OCI-LY1 (cell line): ENCODE measurements around the gene PTPRN2.
"Not testable (repeated sequence)": the region's sequence is repeated elsewhere in the genome, so short reads cannot be mapped to it uniquely, and the experiment has no call there.

ENCODE experiments used
- H2AFZ ChIP-seq: fragments of 200-600 bp; sonication (generic), shearing (Covaris generic); 2 replicates; pipeline ENCODE4 v1.6.0; 2014; ENCODE audit warnings: antibody characterized with exemption, mild to moderate bottlenecking, low read length
- H3F3A ChIP-seq: fragments of 200-600 bp; sonication (generic), shearing (Covaris generic); 2 replicates; pipeline ENCODE4 v1.6.0; 2014; ENCODE audit warnings: mild to moderate bottlenecking, antibody characterized with exemption, low read length, moderate library complexity; ENCODE audit not compliant: insufficient read depth
- H3K27ac ChIP-seq: fragments of 200-600 bp; sonication (generic); 2 replicates; pipeline ENCODE4 v1.5.1; 2014; ENCODE audit warnings: low read length, mixed run types, mild to moderate bottlenecking, low read depth; ENCODE audit not compliant: poor library complexity, severe bottlenecking
- H3K27me3 ChIP-seq: fragments of 200-600 bp; sonication (generic); 2 replicates; pipeline ENCODE4 v1.6.0; 2014; ENCODE audit warnings: antibody characterized with exemption, mild to moderate bottlenecking, low read length, moderate library complexity; ENCODE audit not compliant: insufficient read depth
- H3K36me3 ChIP-seq: fragments of 200-600 bp; sonication (generic); 2 replicates; pipeline ENCODE4 v1.6.1; 2014; ENCODE audit warnings: mild to moderate bottlenecking, antibody characterized with exemption, low read length, moderate library complexity, mixed read lengths; ENCODE audit not compliant: insufficient read depth
- H3K4me1 ChIP-seq: fragments of 200-600 bp; sonication (generic); 2 replicates; pipeline ENCODE4 v1.5.1; 2014; ENCODE audit warnings: mild to moderate bottlenecking, low read length, moderate library complexity; ENCODE audit not compliant: insufficient read depth, severe bottlenecking
- H3K4me2 ChIP-seq: fragments of 200-600 bp; sonication (generic), shearing (Covaris generic); 2 replicates; pipeline ENCODE4 v1.6.1; 2014; ENCODE audit warnings: low read length
- H3K4me3 ChIP-seq: fragments of 200-600 bp; sonication (generic); 2 replicates; pipeline ENCODE4 v1.5.1; 2014; ENCODE audit warnings: low read length, low read depth, mild to moderate bottlenecking, mixed read lengths; ENCODE audit not compliant: poor library complexity, severe bottlenecking
- H3K79me2 ChIP-seq: fragments of 200-600 bp; shearing (Covaris generic); 2 replicates; pipeline ENCODE4 v1.6.1; 2016; ENCODE audit warnings: mixed run types, low read length, mixed read lengths; ENCODE audit not compliant: insufficient read depth
- H3K9ac ChIP-seq: fragments of 200-600 bp; sonication (generic), shearing (Covaris generic); 2 replicates; pipeline ENCODE4 v1.6.1; 2014; ENCODE audit warnings: mild to moderate bottlenecking, low read length, mixed read lengths
- H3K9me2 ChIP-seq: fragments of 200-600 bp; sonication (generic), shearing (Covaris generic); 2 replicates; pipeline ENCODE4 v1.6.1; 2014; ENCODE audit warnings: low read depth, mild to moderate bottlenecking, low read length, mixed read lengths
- H3K9me3 ChIP-seq: fragments of 200-600 bp; shearing (Covaris generic); 2 replicates; pipeline ENCODE4 v1.6.1; 2014; ENCODE audit warnings: low read length, mixed read lengths
- H4K20me1 ChIP-seq: fragments of 200-600 bp; sonication (generic), shearing (Covaris generic); 2 replicates; pipeline ENCODE4 v1.6.0; 2016; ENCODE audit warnings: mild to moderate bottlenecking, low read length; ENCODE audit not compliant: insufficient read depth
- CTCF ChIP-seq: fragments of 200-600 bp; sonication (generic), shearing (Covaris generic); IDR thresholded peaks from 2 replicates; pipeline ENCODE4 v1.5.1; 2017; ENCODE audit warnings: mild to moderate bottlenecking, antibody characterized with exemption, low read length, moderate library complexity, mixed read lengths
- EZH2 ChIP-seq: fragments of 200-600 bp; sonication (generic), shearing (Covaris generic); IDR thresholded peaks from 2 replicates; pipeline ENCODE4 v1.8.0; 2017; ENCODE audit warnings: borderline replicate concordance, mixed run types, mild to moderate bottlenecking, antibody characterized with exemption, low read length, moderate library complexity, mixed read lengths

PTPRN2 gene

GRCh38 chr7:157700231-157701005 lies 887.2 kb downstream of the PTPRN2 start:
- Histone ChIP-seq H3K9me2 (no peaks in the 10 kb centered on the region), H4K20me1 (no peaks in the 10 kb centered on the region), H3K4me2 (no peak overlapping the region), H3K27ac (no peak overlapping the region), H3K9me3 (no peaks in the 10 kb centered on the region), H3K79me2 (no peaks in the 10 kb centered on the region), H3K4me3 (no peak overlapping the region), H3F3A (no peaks in the 10 kb centered on the region), H3K9ac (no peak overlapping the region), H3K36me3 (no peaks in the 10 kb centered on the region), H3K27me3 (peaks cover 8% of the 10 kb centered on the region; the same call in 1 of the 2 replicates), H2AFZ (no peak overlapping the region), H3K4me1 (no peaks in the 10 kb centered on the region)
- TF ChIP-seq CTCF: no peak
- no peak for TF ChIP-seq EZH2

- no peaks in the 10 kb centered on the region for H3K79me2 ChIP-seq
- TF ChIP-seq CTCF (no peak), EZH2 (no peak)
- H3K4me2 ChIP-seq: no peak overlapping the region
- no peaks in the 10 kb centered on the region for H3K36me3 ChIP-seq
- H3K27ac ChIP-seq: no peak overlapping the region
- H2AFZ ChIP-seq: no peak overlapping the region
- H3K9me2 ChIP-seq: no peaks in the 10 kb centered on the region
- no peaks in the 10 kb centered on the region for H3F3A ChIP-seq
- no peaks in the 10 kb centered on the region for H3K9me3 ChIP-seq
- no peak overlapping the region for H3K9ac ChIP-seq
- H4K20me1 ChIP-seq: no peaks in the 10 kb centered on the region
- H3K27me3 ChIP-seq: peaks cover 8% of the 10 kb centered on the region; the same call in 1 of the 2 replicates
- H3K4me1 ChIP-seq: no peaks in the 10 kb centered on the region
- no peak overlapping the region for H3K4me3 ChIP-seq
Measured at GRCh38 chr7:157699357-157700013, 888.1 kb downstream of the PTPRN2 start.

GRCh38 chr7:157697287-157697686 lies 890.3 kb downstream of the PTPRN2 start:
- H3K4me1 ChIP-seq, H3K9ac ChIP-seq, H2AFZ ChIP-seq, H3K4me3 ChIP-seq, H3K79me2 ChIP-seq, H3F3A ChIP-seq, H4K20me1 ChIP-seq, H3K9me3 ChIP-seq, H3K9me2 ChIP-seq, H3K27ac ChIP-seq, H3K36me3 ChIP-seq, H3K27me3 ChIP-seq, H3K4me2 ChIP-seq: not testable (repeated sequence)

DNA sequence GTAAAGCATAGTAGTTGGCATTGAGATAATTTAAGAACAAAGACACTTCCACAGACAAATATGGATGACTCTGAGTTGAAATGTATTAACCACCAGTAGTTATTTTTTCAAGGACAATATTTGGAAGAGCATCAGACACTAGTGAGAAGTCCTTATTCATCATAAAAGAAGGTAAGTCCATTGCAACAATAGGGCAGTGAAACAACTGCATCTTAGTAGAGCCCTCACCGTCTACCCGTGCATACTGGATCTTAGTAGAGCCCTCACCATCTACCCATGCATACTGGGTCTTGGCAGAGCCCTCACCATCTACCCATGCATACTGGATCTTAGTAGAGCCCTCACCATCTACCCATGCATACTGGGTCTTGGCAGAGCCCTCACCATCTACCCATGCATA lies 892.0 kb downstream of the PTPRN2 start:
- not testable (repeated sequence) for H3K9ac ChIP-seq, H3K9me2 ChIP-seq, H3K9me3 ChIP-seq, H4K20me1 ChIP-seq, H3K27me3 ChIP-seq, H2AFZ ChIP-seq, H3F3A ChIP-seq, H3K4me1 ChIP-seq, H3K79me2 ChIP-seq, H3K36me3 ChIP-seq, H3K4me2 ChIP-seq, H3K27ac ChIP-seq, H3K4me3 ChIP-seq
